Stomach (tissue), 9 donors: ENCODE data around the gene DDOST. TPM values are rescaled to one million over a fixed set of nuclear protein-coding genes. Genes with fewer than 3 reads are reported as not detected.
A peak's percentile ranks its signal among the peaks of the same experiment; 100 is the strongest.

Experiments used
- DNase-seq, 2 donors: peaks; one replicate each; pipeline versions ENCODE4 v3.0.0 to v3.0.0-alpha.2; 2013 to 2019
- H3K27ac ChIP-seq, 5 donors: fragments of 200-600 bp in 4 of 5; sonication (generic) in 4 of 5; one replicate each; pipeline ENCODE4 v1.5.1; 2013 to 2019; ENCODE audit warnings: mild to moderate bottlenecking in 1 of 5, moderate library complexity in 1 of 5
- H3K27me3 ChIP-seq, 3 donors: fragments of 200-600 bp; sonication (generic); one replicate each; pipeline ENCODE4 v1.5.1; 2017 to 2019; ENCODE audit warnings: mixed run types in 1 of 3
- H3K36me3 ChIP-seq, 4 donors: fragments of 200-600 bp; sonication (generic); 1 replicate in 3 of 4; 2 replicates in 1 of 4; pipeline ENCODE4 v1.5.1; 2016 to 2019
- H3K4me1 ChIP-seq, 4 donors: fragments of 200-600 bp; sonication (generic); one replicate each; pipeline ENCODE4 v1.5.1; 2016 to 2019
- H3K4me3 ChIP-seq, 4 donors: fragments of 200-600 bp; sonication (generic) in 3 of 4; one replicate each; pipeline ENCODE4 v1.5.1; 2016 to 2019; ENCODE audit warnings: mild to moderate bottlenecking in 1 of 4
- H3K9me3 ChIP-seq, 4 donors: fragments of 200-600 bp; sonication (generic); one replicate each; pipeline ENCODE4 v1.5.1; 2016 to 2019
- EP300 ChIP-seq: sonication (generic); formaldehyde crosslinking; IDR thresholded peaks from one replicate; pipeline ENCODE4 v1.6.1; 2017; ENCODE audit warnings: antibody characterized with exemption
- POLR2A ChIP-seq, 4 donors: fragments of 450-650 bp; IDR thresholded peaks; one replicate each; pipeline ENCODE4 v1.6.1; 2016; ENCODE audit warnings: antibody characterized with exemption in 4 of 4, control low read depth in 2 of 4, mild to moderate bottlenecking in 1 of 4, moderate library complexity in 1 of 4
- POLR2AphosphoS5 ChIP-seq, 3 donors: sonication (generic); formaldehyde crosslinking; IDR thresholded peaks; one replicate each; pipeline ENCODE4 v1.6.1; 2016; ENCODE audit warnings: antibody characterized with exemption in 3 of 3
- WGBS, 5 donors: extraction: QIAGEN DNeasy Blood & Tissue Kit in 3 of 5; methylation state at CpG; one replicate each; pipeline versions ENCODE4 v1.1.5 to v1.1.7; 2013 to 2018; 5-methylcytosine and 5-hydroxymethylcytosine counted together
- intact Hi-C: fragments of 100-400 bp; cut with DNase I; formaldehyde crosslinking; loops from one replicate; pipeline ENCODE4 v1.15.1; 2023; ENCODE audit warnings: low total_unique reads
- polyA plus RNA-seq, 3 donors: library from polyadenylated mRNA; stranded (reverse); fragments of 200-250 nt; gene quantifications; one replicate each; pipeline ENCODE4 v1.2.3, GENCODE V29; 2013
- total RNA-seq, 5 donors: library from RNA; depleted of rRNA; stranded (reverse); fragments of >200 nt; gene quantifications; one replicate each; pipeline versions ENCODE4 v1.1.0 to v1.2.3, GENCODE V29; 2014 to 2016
- TF ChIP-seq, protein P1 (sequence below), 7 experiments: fragments of 450-650 bp in 4 of 7; fragments of 200-600 bp in 3 of 7; sonication (generic) in 3 of 7; IDR thresholded peaks; one replicate each; pipeline ENCODE4 v1.5.1; 2016 to 2019; ENCODE audit warnings: antibody characterized with exemption in 7 of 7, control low read depth in 2 of 7, mild to moderate bottlenecking in 1 of 7
- donor health status: healthy with polysubstance abuse.
- donor health status: Bipolar disorder and iron deficiency.
- donor health status: healthy.

The DDOST gene
- total and polyA plus RNA-seq, 8 donors: 38.5 to 227 (median 97.9) TPM

DNA sequence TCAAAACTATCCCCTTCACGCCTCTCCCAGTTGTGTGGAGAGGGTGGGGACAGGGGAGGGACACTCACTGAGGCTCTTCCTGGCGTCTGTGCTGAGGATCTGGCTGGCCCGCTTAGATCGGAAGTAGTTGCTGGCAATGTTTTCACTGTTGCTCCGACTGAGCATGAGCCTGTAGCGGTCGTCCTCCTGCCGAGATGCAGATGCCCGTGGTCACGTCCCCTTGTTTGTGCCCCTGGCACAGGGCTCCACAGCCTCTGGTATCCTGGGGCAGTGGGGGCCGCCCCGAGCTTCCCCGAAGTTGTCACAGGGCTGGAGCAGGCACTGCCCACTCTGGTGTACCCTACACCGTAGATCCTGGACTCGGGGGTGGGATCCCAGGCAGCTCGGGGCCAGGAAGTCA, 5.0 kb upstream of the DDOST start:
- Histone ChIP-seq H3K27ac (peak overlapping the region in 2 of 5 donors; percentile 33 to 46), H3K36me3 (no peaks in the 10 kb centered on the region)

GRCh38 chr1:20665726-20666125, 4.6 kb upstream of the DDOST start:
- H3K27ac ChIP-seq: peak overlapping the region in 2 of 5 donors; percentile 33 to 46
- intact Hi-C loops: no loop called here
- H3K9me3 ChIP-seq: no peaks in the 10 kb centered on the region
- no peak for DNase-seq
- no peaks in the 10 kb centered on the region for H3K27me3 ChIP-seq
- 72 to 84% (median 80%) methylated on average over 12 of the region's 12 CpGs for WGBS, 5 donors
- no peak overlapping the region for H3K4me3 ChIP-seq
- TF ChIP-seq, protein P1, sequence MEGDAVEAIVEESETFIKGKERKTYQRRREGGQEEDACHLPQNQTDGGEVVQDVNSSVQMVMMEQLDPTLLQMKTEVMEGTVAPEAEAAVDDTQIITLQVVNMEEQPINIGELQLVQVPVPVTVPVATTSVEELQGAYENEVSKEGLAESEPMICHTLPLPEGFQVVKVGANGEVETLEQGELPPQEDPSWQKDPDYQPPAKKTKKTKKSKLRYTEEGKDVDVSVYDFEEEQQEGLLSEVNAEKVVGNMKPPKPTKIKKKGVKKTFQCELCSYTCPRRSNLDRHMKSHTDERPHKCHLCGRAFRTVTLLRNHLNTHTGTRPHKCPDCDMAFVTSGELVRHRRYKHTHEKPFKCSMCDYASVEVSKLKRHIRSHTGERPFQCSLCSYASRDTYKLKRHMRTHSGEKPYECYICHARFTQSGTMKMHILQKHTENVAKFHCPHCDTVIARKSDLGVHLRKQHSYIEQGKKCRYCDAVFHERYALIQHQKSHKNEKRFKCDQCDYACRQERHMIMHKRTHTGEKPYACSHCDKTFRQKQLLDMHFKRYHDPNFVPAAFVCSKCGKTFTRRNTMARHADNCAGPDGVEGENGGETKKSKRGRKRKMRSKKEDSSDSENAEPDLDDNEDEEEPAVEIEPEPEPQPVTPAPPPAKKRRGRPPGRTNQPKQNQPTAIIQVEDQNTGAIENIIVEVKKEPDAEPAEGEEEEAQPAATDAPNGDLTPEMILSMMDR (IDR thresholded peaks at IDR 0.05): no peak
- TF ChIP-seq POLR2A (IDR thresholded peaks at IDR 0.05) (no peak), POLR2AphosphoS5 (IDR thresholded peaks at IDR 0.05) (no peak), EP300 (no peak)
- H3K36me3 ChIP-seq: no peaks in the 10 kb centered on the region
- H3K4me1 ChIP-seq: peaks cover 5 to 10% (median 9%) of the 10 kb centered on the region in 4 donors

More for the DNA sequence above, 5.0 kb upstream of the DDOST start:
- 70 to 95% (median 80%) methylated on average over 11 to 16 of the region's 16 CpGs for WGBS, 5 donors
- no peak for TF ChIP-seq EP300
- no peak for TF ChIP-seq POLR2AphosphoS5 (IDR thresholded peaks at IDR 0.05)
- no peak for TF ChIP-seq POLR2A (IDR thresholded peaks at IDR 0.05)
- peaks cover 5 to 10% (median 8%) of the 10 kb centered on the region in 4 donors for H3K4me1 ChIP-seq
- H3K4me3 ChIP-seq: no peak overlapping the region
- no peaks in the 10 kb centered on the region for H3K27me3 ChIP-seq
- no peak for DNase-seq
- no peaks in the 10 kb centered on the region for H3K9me3 ChIP-seq
- intact Hi-C loops: no loop called here

- TF ChIP-seq EP300: no peak
- TF ChIP-seq POLR2AphosphoS5 (IDR thresholded peaks at IDR 0.05): no peak
- TF ChIP-seq, protein P1 (IDR thresholded peaks at IDR 0.05): no peak
- TF ChIP-seq POLR2A (IDR thresholded peaks at IDR 0.05): no peak
- no peak for DNase-seq
- intact Hi-C loops: no loop called here
- Histone ChIP-seq H3K27me3 (no peaks in the 10 kb centered on the region), H3K4me3 (no peak overlapping the region), H3K9me3 (no peaks in the 10 kb centered on the region), H3K27ac (no peak overlapping the region), H3K4me1 (peaks cover 20 to 26% (median 25%) of the 10 kb centered on the region in 4 donors), H3K36me3 (peaks cover 0 to 4% (median 2%) of the 10 kb centered on the region in 4 donors)
- 71 to 82% (median 77%) methylated on average over 11 to 12 of the region's 12 CpGs for WGBS, 5 donors
These were observed 3.0 kb upstream of the DDOST start for GRCh38 chr1:20663969-20664715.

DNA sequence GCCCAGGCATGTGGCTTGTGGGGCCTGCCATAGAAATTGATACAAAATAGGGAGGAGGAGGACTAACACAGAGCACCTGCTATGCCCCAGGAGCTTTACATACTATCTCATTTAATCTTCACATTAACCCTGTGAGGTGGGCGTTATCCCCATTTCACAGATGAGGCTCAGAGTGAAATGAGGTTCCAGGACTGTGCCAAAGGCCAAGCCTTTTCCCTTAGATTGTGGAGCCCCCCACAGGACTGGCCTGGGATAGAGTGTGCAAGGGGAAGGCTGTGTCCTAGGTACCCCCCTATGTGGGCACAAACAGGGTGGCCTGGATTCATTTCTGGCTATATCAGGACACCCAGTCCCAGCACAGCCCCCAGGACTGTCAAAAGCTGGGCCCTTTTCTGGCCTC, 2.2 kb upstream of the DDOST start:
- Histone ChIP-seq H3K27me3 (no peaks in the 10 kb centered on the region), H3K4me1 (peaks cover 21 to 33% (median 28%) of the 10 kb centered on the region in 4 donors), H3K36me3 (peaks cover 2 to 11% (median 10%) of the 10 kb centered on the region in 4 donors), H3K4me3 (no peak overlapping the region), H3K27ac (no peak overlapping the region), H3K9me3 (no peaks in the 10 kb centered on the region)
- intact Hi-C loops: no loop called here
- TF ChIP-seq EP300 (no peak), POLR2A (IDR thresholded peaks at IDR 0.05) (no peak)
- TF ChIP-seq, protein P1 (IDR thresholded peaks at IDR 0.05): no peak
- DNase-seq: no peak
- WGBS, 5 donors: 76 to 100% (median 93%) methylated on average over 1 of the region's 1 CpG

DNA sequence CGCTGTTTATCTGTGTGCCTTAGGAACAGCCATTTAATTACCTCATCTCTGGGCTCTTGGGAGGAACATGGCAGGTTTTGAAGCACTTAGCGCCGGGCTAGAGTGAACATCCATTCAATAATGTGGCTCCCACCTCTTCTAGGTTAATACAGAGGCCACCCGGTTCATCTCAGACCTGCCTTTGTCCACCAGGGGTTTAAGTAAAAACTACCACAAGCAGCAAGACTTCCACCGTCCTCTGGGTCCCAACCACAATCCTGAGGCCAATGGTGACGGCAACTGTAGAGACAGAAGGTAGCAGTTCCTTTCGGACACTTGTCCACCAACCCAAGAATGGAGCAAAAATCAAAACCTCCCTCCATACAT, 924 bp upstream of the DDOST start:
- Histone ChIP-seq H3K36me3 (peaks cover 14 to 24% (median 22%) of the 10 kb centered on the region in 4 donors), H3K9me3 (no peaks in the 10 kb centered on the region), H3K27me3 (no peaks in the 10 kb centered on the region), H3K4me3 (peak overlapping the region; percentile 82 to 96 (median 91)), H3K27ac (peak overlapping the region; percentile 64 to 89 (median 85)), H3K4me1 (peaks cover 21 to 41% (median 33%) of the 10 kb centered on the region in 4 donors)
- TF ChIP-seq POLR2AphosphoS5 (IDR thresholded peaks at IDR 0.05) (no peak), EP300 (no peak), POLR2A (IDR thresholded peaks at IDR 0.05) (no peak)
- TF ChIP-seq, protein P1 (IDR thresholded peaks at IDR 0.05): no peak
- DNase-seq: no peak
- intact Hi-C loops: no loop called here
- WGBS, 5 donors: 53 to 65% (median 59%) methylated on average over 7 of the region's 7 CpGs
